ENCODE data around the gene CTSS.

DNA sequence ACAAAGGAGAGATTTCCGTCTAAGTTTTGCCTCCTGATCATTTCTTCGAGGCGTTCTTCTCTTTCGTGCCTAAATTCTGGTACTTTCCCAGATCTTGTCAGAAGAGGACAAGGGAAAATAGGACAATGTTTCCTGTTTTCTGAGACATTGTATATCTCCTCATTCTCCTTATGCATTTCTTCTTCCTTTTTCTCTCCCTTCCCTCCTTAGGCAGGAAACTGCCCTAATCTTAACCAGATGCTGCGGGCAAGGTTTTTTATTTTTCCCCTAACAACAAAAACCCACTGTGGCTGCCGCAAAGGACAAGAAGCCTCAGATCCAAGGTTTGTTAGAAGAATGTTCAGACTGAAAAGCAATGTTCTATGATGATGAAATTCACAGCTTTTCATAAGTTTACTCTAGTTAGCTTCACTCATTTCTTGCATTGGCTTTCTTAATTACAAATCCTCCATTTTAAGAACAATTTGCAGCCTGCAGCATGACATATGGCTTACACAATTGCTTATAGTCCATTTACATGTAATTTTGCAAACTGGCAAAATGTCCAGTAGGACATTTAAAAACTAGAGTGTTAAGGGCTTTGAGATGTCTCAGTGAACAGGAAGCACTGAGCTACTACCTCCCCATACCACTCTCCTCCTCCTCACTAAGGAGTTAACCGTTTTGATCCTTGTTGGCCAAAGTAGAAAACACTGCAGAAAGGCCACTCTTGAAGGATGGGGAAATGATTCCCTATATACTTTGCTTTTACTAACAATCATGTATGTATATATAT lies 41.9 kb upstream of the CTSS start:
- TF ChIP-seq GATA2 (IDR thresholded peaks at IDR 0.05; ENCODE audit: low read depth, low read length) (no peak), GATA3 (IDR thresholded peaks at IDR 0.05; ENCODE audit: low read depth, low read length) (no peak)
